Tibial artery (tissue), 4 donors: ENCODE results near the gene B4GALNT3.

ENCODE experiments used
- DNase-seq, 2 donors: peaks; one replicate each; pipeline ENCODE4 v3.0.0-alpha.2; 2019
- H3K27ac ChIP-seq, 2 donors: fragments of 200-600 bp; sonication (generic) in 1 of 2; 1 replicate in 1 of 2; 2 replicates in 1 of 2; pipeline ENCODE4 v1.5.1; 2018 to 2019; ENCODE audit warnings: mild to moderate bottlenecking in 1 of 2
- H3K27me3 ChIP-seq, 2 donors: fragments of 200-600 bp; sonication (generic) in 1 of 2; one replicate each; pipeline versions ENCODE4 v1.5.1 to v1.6.0; 2016 to 2019
- H3K36me3 ChIP-seq, 3 donors: fragments of 200-600 bp; sonication (generic) in 2 of 3; one replicate each; pipeline ENCODE4 v1.5.1; 2016 to 2019; ENCODE audit warnings: mild to moderate bottlenecking in 2 of 3
- H3K4me1 ChIP-seq, 4 donors: fragments of 200-600 bp; sonication (generic) in 2 of 4; 1 replicate in 3 of 4; 2 replicates in 1 of 4; pipeline ENCODE4 v1.5.1; 2016 to 2019
- H3K4me3 ChIP-seq, 2 donors: fragments of 200-600 bp; sonication (generic) in 1 of 2; 1 replicate in 1 of 2; 2 replicates in 1 of 2; pipeline ENCODE4 v1.5.1; 2018 to 2019; ENCODE audit warnings: mild to moderate bottlenecking in 2 of 2
- H3K9me3 ChIP-seq, 3 donors: fragments of 200-600 bp; sonication (generic) in 1 of 3; one replicate each; pipeline ENCODE4 v1.5.1; 2016 to 2019
- intact Hi-C: fragments of 100-400 bp; cut with DNase I; formaldehyde crosslinking; loops from one replicate; pipeline ENCODE4 v1.15.0; 2023; ENCODE audit warnings: low total_unique reads
- TF ChIP-seq, protein P1 (sequence below), 2 experiments: fragments of 200-600 bp in 1 of 2; fragments of 450-650 bp in 1 of 2; IDR thresholded peaks; one replicate each; pipeline ENCODE4 v1.5.1; 2017 to 2019; ENCODE audit warnings: antibody characterized with exemption in 2 of 2, mild to moderate bottlenecking in 1 of 2, moderate library complexity in 1 of 2

The B4GALNT3 gene

GRCh38 chr12:447141-447540, 12.6 kb upstream of the B4GALNT3 start:
- H3K9me3 ChIP-seq = no peaks in the 10 kb centered on the region
- intact Hi-C loops = no loop called here
- TF ChIP-seq, protein P1, sequence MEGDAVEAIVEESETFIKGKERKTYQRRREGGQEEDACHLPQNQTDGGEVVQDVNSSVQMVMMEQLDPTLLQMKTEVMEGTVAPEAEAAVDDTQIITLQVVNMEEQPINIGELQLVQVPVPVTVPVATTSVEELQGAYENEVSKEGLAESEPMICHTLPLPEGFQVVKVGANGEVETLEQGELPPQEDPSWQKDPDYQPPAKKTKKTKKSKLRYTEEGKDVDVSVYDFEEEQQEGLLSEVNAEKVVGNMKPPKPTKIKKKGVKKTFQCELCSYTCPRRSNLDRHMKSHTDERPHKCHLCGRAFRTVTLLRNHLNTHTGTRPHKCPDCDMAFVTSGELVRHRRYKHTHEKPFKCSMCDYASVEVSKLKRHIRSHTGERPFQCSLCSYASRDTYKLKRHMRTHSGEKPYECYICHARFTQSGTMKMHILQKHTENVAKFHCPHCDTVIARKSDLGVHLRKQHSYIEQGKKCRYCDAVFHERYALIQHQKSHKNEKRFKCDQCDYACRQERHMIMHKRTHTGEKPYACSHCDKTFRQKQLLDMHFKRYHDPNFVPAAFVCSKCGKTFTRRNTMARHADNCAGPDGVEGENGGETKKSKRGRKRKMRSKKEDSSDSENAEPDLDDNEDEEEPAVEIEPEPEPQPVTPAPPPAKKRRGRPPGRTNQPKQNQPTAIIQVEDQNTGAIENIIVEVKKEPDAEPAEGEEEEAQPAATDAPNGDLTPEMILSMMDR (IDR thresholded peaks at IDR 0.05) = no peak
- no peak for DNase-seq
- H3K4me3 ChIP-seq = no peak overlapping the region
- no peaks in the 10 kb centered on the region for H3K36me3 ChIP-seq
- H3K27me3 ChIP-seq = no peaks in the 10 kb centered on the region
- H3K4me1 ChIP-seq = no peaks in the 10 kb centered on the region
- H3K27ac ChIP-seq = no peak overlapping the region

DNA sequence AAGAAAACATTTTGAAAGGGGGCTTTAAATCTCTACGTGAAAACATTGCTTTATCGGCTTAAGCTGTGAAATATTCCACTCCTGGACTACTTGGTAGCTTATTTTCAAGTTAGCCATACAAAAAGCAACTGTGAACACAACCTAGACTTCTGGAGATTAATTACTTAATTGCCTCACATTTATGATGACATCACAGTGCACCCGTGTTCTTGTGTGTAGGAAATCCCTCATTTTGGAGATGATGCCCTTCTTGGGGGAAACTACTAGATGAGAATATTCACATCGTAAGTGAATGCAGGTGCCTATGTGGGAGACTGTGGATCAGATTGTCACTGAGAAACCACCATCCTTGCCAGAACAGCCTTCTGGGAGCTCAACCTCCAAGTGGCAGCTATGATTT, 10.5 kb upstream of the B4GALNT3 start:
- TF ChIP-seq, protein P1 (IDR thresholded peaks at IDR 0.05) = no peak
- intact Hi-C loops = no loop called here
- DNase-seq = no peak

DNA sequence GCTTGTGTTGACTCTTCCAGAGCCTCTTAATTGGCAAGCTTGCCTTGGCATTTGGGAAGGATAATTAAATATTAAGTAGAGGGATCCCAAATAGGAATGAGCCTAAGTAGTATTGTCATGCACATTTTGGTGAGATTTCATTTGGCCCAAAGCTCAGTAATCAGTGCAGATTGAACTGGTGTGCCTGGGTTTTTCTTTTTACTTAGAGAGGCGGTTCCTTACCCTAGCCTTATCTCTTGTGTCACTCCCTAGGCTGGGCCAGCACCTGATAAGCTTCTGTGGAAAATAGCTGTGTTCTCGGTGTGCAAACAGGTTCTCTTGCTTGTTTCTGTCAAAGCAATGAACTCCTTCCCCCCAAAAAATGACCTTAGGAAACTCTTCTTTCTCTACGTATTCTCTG, 9.3 kb upstream of the B4GALNT3 start:
- Histone ChIP-seq H3K27ac (no peak overlapping the region), H3K4me3 (no peak overlapping the region), H3K9me3 (no peaks in the 10 kb centered on the region), H3K27me3 (no peaks in the 10 kb centered on the region), H3K4me1 (peaks cover 0 to 4% (median 1%) of the 10 kb centered on the region in 4 donors), H3K36me3 (no peaks in the 10 kb centered on the region)
- intact Hi-C loops = loop anchor here (5.0 kb wide), 1 partner anchor 52 kb away; no protein-coding TSS in a partner anchor
- TF ChIP-seq, protein P1 (IDR thresholded peaks at IDR 0.05) = no peak
- no peak for DNase-seq

More for the DNA sequence above, 10.5 kb upstream of the B4GALNT3 start:
- no peaks in the 10 kb centered on the region for H3K36me3 ChIP-seq
- H3K9me3 ChIP-seq = no peaks in the 10 kb centered on the region
- H3K4me1 ChIP-seq = peaks cover 0 to 4% (median 1%) of the 10 kb centered on the region in 4 donors
- no peak overlapping the region for H3K27ac ChIP-seq
- H3K4me3 ChIP-seq = no peak overlapping the region
- H3K27me3 ChIP-seq = no peaks in the 10 kb centered on the region

- no peak overlapping the region for H3K27ac ChIP-seq
- H3K4me1 ChIP-seq = peaks cover 0 to 4% (median 1%) of the 10 kb centered on the region in 4 donors
- H3K27me3 ChIP-seq = no peaks in the 10 kb centered on the region
- no peak overlapping the region for H3K4me3 ChIP-seq
- TF ChIP-seq, protein P1 (IDR thresholded peaks at IDR 0.05) = peak in 1 of 2 experiments; percentile 33
- no peak for DNase-seq
- no peaks in the 10 kb centered on the region for H3K9me3 ChIP-seq
- intact Hi-C loops = loop anchor here (2.0 to 5.0 kb wide), 2 partner anchors 50 to 94 kb away; no protein-coding TSS in a partner anchor
- H3K36me3 ChIP-seq = no peaks in the 10 kb centered on the region
These were observed 7.0 kb upstream of the B4GALNT3 start for GRCh38 chr12:452667-453210.

- DNase-seq = no peak
- no peak overlapping the region for H3K27ac ChIP-seq
- no peaks in the 10 kb centered on the region for H3K9me3 ChIP-seq
- H3K27me3 ChIP-seq = no peaks in the 10 kb centered on the region
- intact Hi-C loops = loop anchor here (5.0 kb wide), 1 partner anchor 47 kb away; no protein-coding TSS in a partner anchor
- TF ChIP-seq, protein P1 (IDR thresholded peaks at IDR 0.05) = no peak
- no peak overlapping the region for H3K4me3 ChIP-seq
- peaks cover 0 to 9% (median 1%) of the 10 kb centered on the region in 4 donors for H3K4me1 ChIP-seq
- H3K36me3 ChIP-seq = no peaks in the 10 kb centered on the region
These were observed 4.9 kb upstream of the B4GALNT3 start for GRCh38 chr12:454833-455232.
